Measurements from ENCODE around the gene OR2T8. TPM values are rescaled to one million over a fixed set of nuclear protein-coding genes. Genes with fewer than 3 reads are reported as not detected.

OR2T8 gene
- total RNA-seq, 2 donors from 2014 or later: not detected

GRCh38 chr1:247964933-247965332 lies 44.9 kb downstream of the OR2T8 start, which contains the start of gene OR2AK2:
OR2AK2 (plus strand) TSS chr1:247965233; CDS start chr1:247965377, 144 bp downstream.
- no peaks in the 10 kb centered on the region for H3K36me3 ChIP-seq (replicated peaks in 1 of 2; ENCODE audit: insufficient read depth in 1 of 2, low read depth in 2 of 2)
- intact Hi-C loops (cut with DNase I): no loop called here
- no peaks in the 10 kb centered on the region for H3K9me3 ChIP-seq
- H3K4me3 ChIP-seq: no peak within 1 kb of the TSS
- 59 to 72% methylated on average over 2 of the region's 2 CpGs for WGBS, 2 donors
- no peaks in the 10 kb centered on the region for H3K27me3 ChIP-seq
- DNase-seq (no peak), ATAC-seq (no peak)
- H3K4me1 ChIP-seq: no peaks in the 10 kb centered on the region
- no peak within 1 kb of the TSS for H3K27ac ChIP-seq
- TF ChIP-seq, protein P1, sequence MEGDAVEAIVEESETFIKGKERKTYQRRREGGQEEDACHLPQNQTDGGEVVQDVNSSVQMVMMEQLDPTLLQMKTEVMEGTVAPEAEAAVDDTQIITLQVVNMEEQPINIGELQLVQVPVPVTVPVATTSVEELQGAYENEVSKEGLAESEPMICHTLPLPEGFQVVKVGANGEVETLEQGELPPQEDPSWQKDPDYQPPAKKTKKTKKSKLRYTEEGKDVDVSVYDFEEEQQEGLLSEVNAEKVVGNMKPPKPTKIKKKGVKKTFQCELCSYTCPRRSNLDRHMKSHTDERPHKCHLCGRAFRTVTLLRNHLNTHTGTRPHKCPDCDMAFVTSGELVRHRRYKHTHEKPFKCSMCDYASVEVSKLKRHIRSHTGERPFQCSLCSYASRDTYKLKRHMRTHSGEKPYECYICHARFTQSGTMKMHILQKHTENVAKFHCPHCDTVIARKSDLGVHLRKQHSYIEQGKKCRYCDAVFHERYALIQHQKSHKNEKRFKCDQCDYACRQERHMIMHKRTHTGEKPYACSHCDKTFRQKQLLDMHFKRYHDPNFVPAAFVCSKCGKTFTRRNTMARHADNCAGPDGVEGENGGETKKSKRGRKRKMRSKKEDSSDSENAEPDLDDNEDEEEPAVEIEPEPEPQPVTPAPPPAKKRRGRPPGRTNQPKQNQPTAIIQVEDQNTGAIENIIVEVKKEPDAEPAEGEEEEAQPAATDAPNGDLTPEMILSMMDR (IDR thresholded peaks at IDR 0.05): no peak
- TF ChIP-seq POLR2A (IDR thresholded peaks at IDR 0.05): no peak

DNA sequence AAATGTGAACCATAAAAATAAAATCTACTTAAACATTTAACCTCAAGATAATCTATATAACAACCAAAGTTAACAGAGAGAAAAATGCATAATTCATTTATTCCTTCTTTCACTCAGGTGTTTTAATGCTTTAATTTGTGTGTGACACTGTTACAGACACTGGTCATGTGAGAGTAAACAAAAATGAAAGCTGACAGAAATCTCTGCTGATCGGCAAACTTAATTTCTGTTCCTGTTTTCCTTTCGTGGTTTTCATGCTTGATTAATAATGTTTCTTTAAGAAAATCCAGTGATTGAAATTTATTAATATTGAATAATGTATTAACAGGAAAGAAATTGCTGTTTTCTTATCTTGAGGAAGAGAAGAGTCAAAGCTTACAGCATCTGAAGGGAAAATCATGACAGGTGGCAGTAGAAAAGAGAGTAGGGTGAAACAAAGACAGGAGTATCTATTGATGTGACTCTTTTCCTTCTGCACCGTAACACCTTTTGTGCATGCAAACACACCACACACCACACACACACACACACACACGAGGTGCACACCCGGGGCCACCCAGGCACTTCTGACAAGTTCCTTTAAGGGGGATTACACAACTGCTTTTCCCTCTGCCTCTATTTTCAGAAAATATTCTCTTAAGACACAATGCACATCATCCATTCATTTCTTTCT lies 46.6 kb downstream of the OR2T8 start:
- TF ChIP-seq, protein P1 (IDR thresholded peaks at IDR 0.05): no peak
- TF ChIP-seq POLR2A (IDR thresholded peaks at IDR 0.05): no peak
- ATAC-seq (no peak), DNase-seq (no peak)
- no peak overlapping the region for H3K4me3 ChIP-seq
- 40 to 50% methylated on average over 5 of the region's 5 CpGs for WGBS, 2 donors
- no peaks in the 10 kb centered on the region for H3K36me3 ChIP-seq (replicated peaks in 1 of 2; ENCODE audit: insufficient read depth in 1 of 2, low read depth in 2 of 2)
- H3K27ac ChIP-seq: no peak overlapping the region
- H3K9me3 ChIP-seq: no peaks in the 10 kb centered on the region
- intact Hi-C loops (cut with DNase I): no loop called here
- H3K4me1 ChIP-seq: no peaks in the 10 kb centered on the region
- no peaks in the 10 kb centered on the region for H3K27me3 ChIP-seq

Other genes with a start within 250 kb of the OR2T8 start
- gene OR13G1, start 240.5 kb upstream of the OR2T8 start, total RNA-seq: not detected
- gene OR6F1, start 203.6 kb upstream of the OR2T8 start, total RNA-seq: not detected
- 1 to 10 TPM in 1 of 2 donors, not detected in 1; 1.3 TPM for gene OR14K1, start 181.6 kb upstream of the OR2T8 start, total RNA-seq
- gene OR14A2, start 172.1 kb upstream of the OR2T8 start, total RNA-seq: not detected
- not detected for gene OR1C1, start 159.7 kb upstream of the OR2T8 start, total RNA-seq
- not detected for gene OR14A16, start 96.1 kb upstream of the OR2T8 start, total RNA-seq
- not detected for gene OR11L1, start 78.4 kb upstream of the OR2T8 start, total RNA-seq
- gene TRIM58, start 63.1 kb upstream of the OR2T8 start, total RNA-seq: 1 to 10 TPM in 1 of 2 donors, under 1 TPM in 1; 0.99 to 3.4 TPM
- 1 to 10 TPM in 1 of 2 donors, not detected in 1; 1.3 TPM for gene OR2W3, start 24.7 kb upstream of the OR2T8 start, total RNA-seq
- not detected for gene OR2AJ1, start 4.6 kb downstream of the OR2T8 start, total RNA-seq
- gene OR2L8, start 28.6 kb downstream of the OR2T8 start, total RNA-seq: not detected
- gene OR2AK2, start 45.0 kb downstream of the OR2T8 start, total RNA-seq: not detected
- gene OR2L5, start 93.4 kb downstream of the OR2T8 start, total RNA-seq: not detected
- gene OR2L2, start 109.8 kb downstream of the OR2T8 start, total RNA-seq: not detected
- not detected for gene OR2L3, start 126.6 kb downstream of the OR2T8 start, total RNA-seq
- gene OR2L13, start 174.9 kb downstream of the OR2T8 start, total RNA-seq: not detected
- not detected for gene OR2M5, start 224.9 kb downstream of the OR2T8 start, total RNA-seq